NB4 (cell line): Measurements from ENCODE around the gene C22orf31.

Source experiments
- CTCF ChIP-seq: IDR thresholded peaks from one replicate; pipeline ENCODE4 v1.5.1; 2012; ENCODE audit warnings: low read depth, low read length
- MAX ChIP-seq: IDR thresholded peaks from 2 replicates; pipeline ENCODE4 v1.6.1; 2011; ENCODE audit warnings: low read depth, low read length

GRCh38 chr22:29029202-29030000, 32.2 kb downstream of the C22orf31 start:
- TF ChIP-seq CTCF (no peak), MAX (no peak)
